Cardiac fibroblast (primary cell): ENCODE data around the gene NAPB.
A peak's percentile ranks its signal among the peaks of the same experiment; 100 is the strongest.

Experiments used
- DNase-seq, 2 donors: peaks; one replicate each; pipeline versions ENCODE4 v3.0.0 to v3.0.0-alpha.2; 2010; ENCODE audit warnings: low read depth in 2 of 2
- H3K4me3 ChIP-seq, 2 donors: replicated peaks in 1 of 2; 1 replicate in 1 of 2; 2 replicates in 1 of 2; pipeline ENCODE4 v1.5.1; 2011; ENCODE audit warnings: low read depth in 2 of 2, low read length in 2 of 2, mild to moderate bottlenecking in 2 of 2, moderate library complexity in 1 of 2
- TF ChIP-seq, protein P1 (sequence below): IDR thresholded peaks from one replicate; pipeline ENCODE4 v1.5.1; 2011; ENCODE audit warnings: low read depth, mild to moderate bottlenecking, low read length, inconsistent platforms

Gene NAPB

GRCh38 chr20:23448167-23448566 is 26.9 kb upstream of the NAPB start:
- TF ChIP-seq, protein P1, sequence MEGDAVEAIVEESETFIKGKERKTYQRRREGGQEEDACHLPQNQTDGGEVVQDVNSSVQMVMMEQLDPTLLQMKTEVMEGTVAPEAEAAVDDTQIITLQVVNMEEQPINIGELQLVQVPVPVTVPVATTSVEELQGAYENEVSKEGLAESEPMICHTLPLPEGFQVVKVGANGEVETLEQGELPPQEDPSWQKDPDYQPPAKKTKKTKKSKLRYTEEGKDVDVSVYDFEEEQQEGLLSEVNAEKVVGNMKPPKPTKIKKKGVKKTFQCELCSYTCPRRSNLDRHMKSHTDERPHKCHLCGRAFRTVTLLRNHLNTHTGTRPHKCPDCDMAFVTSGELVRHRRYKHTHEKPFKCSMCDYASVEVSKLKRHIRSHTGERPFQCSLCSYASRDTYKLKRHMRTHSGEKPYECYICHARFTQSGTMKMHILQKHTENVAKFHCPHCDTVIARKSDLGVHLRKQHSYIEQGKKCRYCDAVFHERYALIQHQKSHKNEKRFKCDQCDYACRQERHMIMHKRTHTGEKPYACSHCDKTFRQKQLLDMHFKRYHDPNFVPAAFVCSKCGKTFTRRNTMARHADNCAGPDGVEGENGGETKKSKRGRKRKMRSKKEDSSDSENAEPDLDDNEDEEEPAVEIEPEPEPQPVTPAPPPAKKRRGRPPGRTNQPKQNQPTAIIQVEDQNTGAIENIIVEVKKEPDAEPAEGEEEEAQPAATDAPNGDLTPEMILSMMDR, result no peak
- DNase-seq, result no peak
- H3K4me3 ChIP-seq, result no peak overlapping the region

- H3K4me3 ChIP-seq, result no peak overlapping the region
- DNase-seq, result peak; percentile 63 to 65
- TF ChIP-seq, protein P1, result peak; percentile 68
Observed at GRCh38 chr20:23446505-23446904, 25.2 kb upstream of the NAPB start.

GRCh38 chr20:23445596-23446217 is 24.4 kb upstream of the NAPB start:
- TF ChIP-seq, protein P1, result no peak
- peak; percentile 38 to 90 for DNase-seq
- H3K4me3 ChIP-seq, result no peak overlapping the region

DNA sequence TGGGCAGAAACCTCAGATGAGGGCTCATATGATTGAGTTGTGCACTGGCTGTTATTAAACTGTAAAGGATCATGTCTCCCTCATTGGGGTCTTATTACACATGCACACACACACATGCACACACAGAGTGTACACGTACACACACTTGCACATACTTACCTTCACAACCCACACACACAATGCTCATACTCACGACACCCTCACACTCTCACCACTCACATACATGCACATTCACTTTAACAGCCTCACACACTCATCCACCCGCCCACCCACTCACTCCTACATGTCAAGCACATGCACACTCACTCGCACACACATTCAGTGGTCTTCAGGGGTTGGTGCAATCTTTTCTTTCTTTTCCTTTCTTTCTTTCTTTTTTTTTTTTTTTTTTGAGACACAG is 23.6 kb upstream of the NAPB start:
- H3K4me3 ChIP-seq, result no peak overlapping the region
- TF ChIP-seq, protein P1, result no peak
- DNase-seq, result no peak

DNA sequence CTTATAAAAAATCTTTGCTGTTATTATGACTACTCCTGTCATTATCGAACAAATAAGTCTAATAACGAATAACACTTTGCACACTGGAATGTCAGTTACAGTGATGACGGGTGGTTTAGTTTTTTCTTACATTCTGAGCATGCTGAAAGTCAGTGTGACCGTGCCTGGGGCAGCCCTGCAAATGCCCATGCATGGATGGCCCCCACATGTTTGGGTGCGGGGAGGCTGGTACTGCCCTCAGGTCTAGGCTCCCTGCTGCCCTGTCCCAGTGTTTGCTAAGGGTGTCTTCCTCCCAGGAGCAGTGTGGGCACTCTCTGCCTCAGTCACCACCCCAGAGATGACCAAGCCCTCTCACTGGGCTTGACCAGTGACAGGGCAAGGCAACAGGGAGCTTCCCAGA is 21.1 kb upstream of the NAPB start:
- no peak overlapping the region for H3K4me3 ChIP-seq
- no peak for DNase-seq
- TF ChIP-seq, protein P1, result no peak

GRCh38 chr20:23441850-23442313 is 20.6 kb upstream of the NAPB start:
- peak; percentile 85 to 89 for DNase-seq
- H3K4me3 ChIP-seq, result no peak overlapping the region
- TF ChIP-seq, protein P1, result peak; percentile 90

DNA sequence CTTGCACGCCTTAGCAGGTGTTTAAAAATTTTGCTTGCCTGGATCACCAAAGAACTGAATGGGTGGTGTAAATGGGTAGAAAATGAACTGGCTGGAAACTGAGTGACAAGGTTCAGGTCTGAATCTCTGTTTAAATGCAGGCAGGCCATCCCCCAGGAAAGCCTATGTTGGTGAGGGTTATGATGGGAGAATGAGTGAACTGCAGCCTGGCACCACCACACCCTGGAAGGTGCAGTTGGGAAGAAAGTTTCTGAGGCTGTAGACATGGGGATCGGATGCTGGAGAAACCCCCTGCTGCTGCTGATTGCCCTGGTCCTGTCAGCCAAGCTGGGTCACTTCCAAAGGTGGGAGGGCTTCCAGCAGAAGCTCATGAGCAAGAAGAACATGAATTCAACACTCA is 18.7 kb upstream of the NAPB start:
- DNase-seq, result no peak
- TF ChIP-seq, protein P1, result no peak
- no peak overlapping the region for H3K4me3 ChIP-seq
